Effector memory CD8-positive, alpha-beta T cell (primary cell): ENCODE data around the gene OR52E4.

Experiments used
- ATAC-seq: fragments of 150-1000 bp; cut with Tn5 transposase; replicated peaks from 2 replicates; pipeline ENCODE4 v1.10.0; 2021; ENCODE audit warnings: mild to moderate bottlenecking, moderate library complexity
- DNase-seq, 3 experiments: peaks; one replicate each; pipeline ENCODE4 v3.0.0; 2021
- H3K27ac Mint-ChIP-seq, 2 donors: one replicate each; pipeline ENCODE4 v1.8.0; 2022; ENCODE audit warnings: mild to moderate bottlenecking in 2 of 2, mixed read lengths in 2 of 2, moderate library complexity in 2 of 2
- H3K27me3 Mint-ChIP-seq, 2 donors: one replicate each; pipeline ENCODE4 v1.8.0; 2022; ENCODE audit warnings: mixed read lengths in 2 of 2
- H3K36me3 Mint-ChIP-seq: one replicate; pipeline ENCODE4 v1.8.0; 2022; ENCODE audit warnings: mild to moderate bottlenecking, moderate library complexity, mixed read lengths; ENCODE audit not compliant: insufficient read depth
- H3K4me1 Mint-ChIP-seq, 2 donors: one replicate each; pipeline ENCODE4 v1.8.0; 2022; ENCODE audit warnings: low read depth in 2 of 2, mixed read lengths in 2 of 2
- H3K4me3 Mint-ChIP-seq, 2 donors: one replicate each; pipeline ENCODE4 v1.8.0; 2022; ENCODE audit warnings: mild to moderate bottlenecking in 2 of 2, mixed read lengths in 2 of 2, moderate library complexity in 2 of 2
- H3K9me3 Mint-ChIP-seq, 2 donors: one replicate each; pipeline ENCODE4 v1.8.0; 2022; ENCODE audit warnings: mixed read lengths in 2 of 2

Gene OR52E4

DNA sequence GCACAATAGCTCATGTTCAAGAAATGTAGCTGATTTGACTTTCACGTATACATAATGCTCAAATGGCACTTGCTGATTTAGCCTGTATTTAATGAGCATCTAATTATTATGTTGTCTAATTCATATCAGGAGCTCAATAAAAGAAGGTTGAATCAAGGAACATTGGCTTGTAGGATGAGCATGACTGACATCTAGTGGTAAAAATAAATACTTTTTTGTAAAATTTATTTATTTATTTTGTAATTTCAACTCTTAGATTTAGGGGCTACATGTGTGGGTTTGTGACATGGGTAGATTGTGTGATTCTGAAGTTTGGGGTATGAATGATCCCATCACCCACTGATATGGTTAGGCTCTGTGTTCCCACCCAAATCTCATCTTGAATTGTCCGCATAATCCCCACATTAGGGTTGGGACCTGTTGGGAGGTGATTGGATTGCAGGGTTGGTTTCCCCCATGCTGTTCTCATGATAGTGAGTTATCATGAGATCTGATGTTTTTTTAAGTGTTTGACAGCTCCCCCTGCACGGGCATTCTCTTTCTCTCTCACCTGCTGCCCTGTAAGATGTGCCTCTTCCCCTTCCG lies 10.9 kb downstream of the OR52E4 start:
- no peak for DNase-seq
- no peaks in the 10 kb centered on the region for H3K4me1 Mint-ChIP-seq
- no peak for ATAC-seq
- peaks cover 11 to 28% of the 10 kb centered on the region in 2 donors for H3K27me3 Mint-ChIP-seq
- H3K4me3 Mint-ChIP-seq, result no peak overlapping the region
- no peaks in the 10 kb centered on the region for H3K36me3 Mint-ChIP-seq
- no peaks in the 10 kb centered on the region for H3K9me3 Mint-ChIP-seq
- H3K27ac Mint-ChIP-seq, result no peak overlapping the region

DNA sequence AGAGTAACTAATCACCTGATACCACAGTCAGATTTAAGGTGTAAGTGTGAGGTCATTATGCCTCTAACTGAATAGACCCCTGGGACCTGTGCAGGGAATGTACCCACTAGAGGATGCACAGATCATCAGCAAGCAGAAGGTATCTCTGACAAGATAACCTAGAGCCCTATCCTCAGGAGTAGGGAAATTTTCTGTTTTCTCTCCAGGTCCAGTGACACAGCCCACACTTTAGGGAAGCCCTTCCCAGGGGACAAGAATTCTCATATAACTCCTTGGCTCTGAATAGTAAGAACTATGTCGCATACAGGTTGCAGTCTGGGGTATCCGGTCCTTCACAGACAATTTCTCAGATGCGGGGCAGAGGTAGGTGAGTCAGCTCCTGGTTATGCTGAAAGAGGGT lies 12.5 kb downstream of the OR52E4 start, which contains the start of gene OR52E5:
TSS of gene OR52E5 (plus strand) at position 301 of the 400 bp plus-strand sequence. CDS start 7,569 bp downstream, outside the sequence.
- ATAC-seq, result no peak
- H3K4me1 Mint-ChIP-seq, result no peaks in the 10 kb centered on the region
- DNase-seq, result no peak
- no peaks in the 10 kb centered on the region for H3K9me3 Mint-ChIP-seq
- no peak within 1 kb of the TSS for H3K4me3 Mint-ChIP-seq
- peaks cover 0 to 23% of the 10 kb centered on the region in 2 donors for H3K27me3 Mint-ChIP-seq
- H3K27ac Mint-ChIP-seq, result no peak within 1 kb of the TSS
- no peaks in the 10 kb centered on the region for H3K36me3 Mint-ChIP-seq

DNA sequence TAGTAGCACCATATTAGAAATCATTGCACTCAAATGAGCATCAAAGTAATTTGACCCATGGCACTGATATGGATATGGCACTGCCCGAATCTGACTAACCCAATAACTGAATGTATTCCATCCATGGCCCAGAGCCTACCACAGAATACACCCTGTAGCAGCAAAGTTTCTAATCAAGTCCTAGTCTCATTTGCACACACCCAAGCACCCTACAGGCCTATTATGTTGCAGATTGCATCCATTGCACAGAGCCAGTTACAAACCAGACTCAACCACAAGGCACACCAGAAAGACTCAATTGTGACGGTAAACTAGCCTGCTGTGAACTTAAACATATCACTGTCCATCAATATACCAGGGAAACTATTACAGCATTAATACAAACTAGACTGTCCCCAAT lies 19.1 kb downstream of the OR52E4 start:
- ATAC-seq (no peak), DNase-seq (no peak)
- no peak overlapping the region for H3K4me3 Mint-ChIP-seq
- no peak overlapping the region for H3K27ac Mint-ChIP-seq
- H3K27me3 Mint-ChIP-seq, result peaks cover 10 to 22% of the 10 kb centered on the region in 2 donors
- no peaks in the 10 kb centered on the region for H3K36me3 Mint-ChIP-seq
- no peaks in the 10 kb centered on the region for H3K4me1 Mint-ChIP-seq
- no peaks in the 10 kb centered on the region for H3K9me3 Mint-ChIP-seq

DNA sequence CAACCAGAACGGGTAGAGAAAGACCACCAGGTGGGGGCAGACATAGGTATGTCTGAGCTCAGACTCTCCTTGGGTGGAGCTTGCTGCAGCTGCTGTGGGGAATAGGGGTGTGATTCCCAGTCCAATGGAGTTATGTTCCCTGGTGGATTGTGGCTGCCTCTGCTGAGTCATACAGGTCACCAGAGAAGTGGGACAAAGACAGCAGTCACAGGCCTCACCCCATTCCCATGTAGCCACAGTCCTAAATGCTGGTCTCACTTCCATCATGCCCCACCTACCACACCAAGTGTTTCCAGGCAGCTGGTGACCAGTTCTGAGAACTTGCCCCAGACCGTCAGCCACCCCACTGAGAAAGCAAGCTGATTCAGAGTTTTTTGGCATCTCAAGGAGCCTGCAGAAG lies 30.1 kb downstream of the OR52E4 start:
- Mint-ChIP-seq H3K9me3 (no peaks in the 10 kb centered on the region), H3K27ac (no peak overlapping the region), H3K4me1 (no peaks in the 10 kb centered on the region), H3K36me3 (no peaks in the 10 kb centered on the region), H3K27me3 (peaks cover 46 to 61% of the 10 kb centered on the region in 2 donors), H3K4me3 (no peak overlapping the region)
- DNase-seq, result no peak
- no peak for ATAC-seq

DNA sequence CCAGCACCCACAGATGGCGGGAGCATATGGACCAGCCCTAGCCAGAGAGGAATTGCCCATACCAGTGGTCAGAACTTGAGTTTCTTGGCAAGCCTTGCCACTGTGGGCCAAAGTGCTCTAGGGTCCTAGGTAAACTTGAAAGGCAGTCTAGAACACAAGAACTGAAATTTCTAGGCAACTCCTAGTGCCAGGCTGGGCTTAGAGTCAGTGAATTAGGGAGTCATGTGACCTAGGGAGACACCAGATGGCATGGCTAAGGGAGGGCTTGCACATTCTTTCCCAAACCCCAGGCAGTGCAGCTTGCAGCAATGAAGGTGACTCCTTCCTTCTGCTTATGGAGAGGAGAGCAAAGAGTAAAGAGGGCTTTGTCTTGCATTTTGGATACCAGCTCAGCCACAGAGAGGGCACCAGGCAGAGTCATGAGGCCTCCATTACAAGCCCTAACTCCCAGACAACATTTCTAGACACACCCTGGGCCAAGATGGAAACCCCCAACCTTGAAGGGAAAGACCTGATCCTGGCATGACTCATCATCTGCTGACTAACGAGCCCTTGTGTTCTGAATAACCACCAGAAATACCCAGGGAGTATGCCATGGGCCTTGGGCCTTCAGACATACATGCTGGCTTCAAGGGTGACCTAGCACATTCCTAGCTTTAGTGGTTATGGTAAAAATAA lies 42.5 kb downstream of the OR52E4 start:
- ATAC-seq (no peak), DNase-seq (no peak)
- H3K36me3 Mint-ChIP-seq, result no peaks in the 10 kb centered on the region
- H3K27ac Mint-ChIP-seq, result no peak overlapping the region
- H3K4me3 Mint-ChIP-seq, result no peak overlapping the region
- peaks cover 5 to 13% of the 10 kb centered on the region in 2 donors for H3K27me3 Mint-ChIP-seq
- peaks cover 0 to 2% of the 10 kb centered on the region in 2 donors for H3K9me3 Mint-ChIP-seq
- H3K4me1 Mint-ChIP-seq, result no peaks in the 10 kb centered on the region

DNA sequence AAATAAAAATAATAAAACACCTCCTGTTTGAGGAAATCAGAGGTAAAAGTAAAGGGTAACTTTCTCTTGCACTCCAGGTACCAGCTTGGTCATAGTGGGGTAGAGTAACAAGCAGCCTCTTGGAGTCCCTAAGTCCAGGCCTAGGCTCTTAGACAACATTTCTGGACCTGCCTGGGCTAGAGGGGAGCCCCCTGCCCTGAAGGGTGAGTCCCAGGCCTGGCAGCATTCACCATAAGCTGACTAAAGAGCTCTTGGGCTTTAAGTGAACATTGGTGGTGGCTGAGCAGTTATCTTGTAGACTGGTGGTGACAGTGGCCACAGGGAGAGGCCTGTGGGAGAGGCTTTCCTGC lies 43.0 kb downstream of the OR52E4 start:
- H3K9me3 Mint-ChIP-seq, result peaks cover 3 to 4% of the 10 kb centered on the region in 2 donors
- H3K4me1 Mint-ChIP-seq, result no peaks in the 10 kb centered on the region
- no peaks in the 10 kb centered on the region for H3K36me3 Mint-ChIP-seq
- no peak overlapping the region for H3K4me3 Mint-ChIP-seq
- H3K27ac Mint-ChIP-seq, result no peak overlapping the region
- no peak for DNase-seq
- H3K27me3 Mint-ChIP-seq, result peaks cover 3 to 10% of the 10 kb centered on the region in 2 donors
- ATAC-seq, result no peak

DNA sequence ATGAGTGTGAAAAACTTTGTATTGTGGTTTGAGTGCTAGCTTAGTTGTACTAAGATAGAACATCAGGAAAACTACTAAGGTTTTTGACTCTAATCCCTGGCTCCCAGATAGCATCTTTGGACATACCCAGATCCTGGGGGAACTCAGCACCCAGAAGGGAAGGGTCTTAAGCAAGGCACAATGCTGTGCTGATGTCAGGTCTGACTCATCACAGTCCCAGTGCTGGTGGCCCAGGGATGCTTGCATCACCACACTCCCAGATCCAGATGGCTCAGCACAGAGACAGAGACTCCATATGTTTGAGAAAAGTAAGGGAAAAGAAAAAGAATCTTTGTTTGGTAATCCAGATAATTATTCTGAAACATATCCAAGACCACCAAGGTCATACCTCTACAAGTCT lies 43.4 kb downstream of the OR52E4 start:
- Mint-ChIP-seq H3K4me1 (no peaks in the 10 kb centered on the region), H3K36me3 (no peaks in the 10 kb centered on the region), H3K9me3 (peaks cover 5 to 8% of the 10 kb centered on the region in 2 donors), H3K27ac (no peak overlapping the region), H3K27me3 (peaks cover 0 to 6% of the 10 kb centered on the region in 2 donors), H3K4me3 (no peak overlapping the region)
- no peak for DNase-seq
- ATAC-seq, result no peak

DNA sequence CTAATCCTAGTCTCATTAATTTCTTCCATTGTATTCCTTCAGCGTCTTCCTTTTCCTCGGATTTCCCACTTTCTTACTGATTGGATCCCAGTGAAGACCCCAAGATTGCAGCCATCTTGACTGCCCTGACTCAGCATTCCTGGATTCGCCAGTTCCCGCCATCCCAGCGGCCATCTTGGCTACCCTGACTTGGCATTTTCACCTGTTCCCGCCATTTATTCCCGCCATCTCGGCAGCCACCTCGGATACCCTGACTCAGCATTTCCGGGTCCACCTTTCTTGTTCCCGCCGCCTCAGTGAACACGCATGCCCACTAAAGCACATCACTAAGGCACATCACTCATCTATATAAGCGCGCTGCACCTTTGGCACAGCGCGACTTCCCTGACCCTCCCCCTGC lies 47.8 kb downstream of the OR52E4 start:
- Mint-ChIP-seq H3K36me3 (no peaks in the 10 kb centered on the region), H3K27me3 (peaks cover 6 to 23% of the 10 kb centered on the region in 2 donors), H3K4me3 (no peak overlapping the region), H3K4me1 (no peaks in the 10 kb centered on the region), H3K27ac (no peak overlapping the region), H3K9me3 (peaks cover 5 to 22% of the 10 kb centered on the region in 2 donors)
- DNase-seq (no peak), ATAC-seq (no peak)

DNA sequence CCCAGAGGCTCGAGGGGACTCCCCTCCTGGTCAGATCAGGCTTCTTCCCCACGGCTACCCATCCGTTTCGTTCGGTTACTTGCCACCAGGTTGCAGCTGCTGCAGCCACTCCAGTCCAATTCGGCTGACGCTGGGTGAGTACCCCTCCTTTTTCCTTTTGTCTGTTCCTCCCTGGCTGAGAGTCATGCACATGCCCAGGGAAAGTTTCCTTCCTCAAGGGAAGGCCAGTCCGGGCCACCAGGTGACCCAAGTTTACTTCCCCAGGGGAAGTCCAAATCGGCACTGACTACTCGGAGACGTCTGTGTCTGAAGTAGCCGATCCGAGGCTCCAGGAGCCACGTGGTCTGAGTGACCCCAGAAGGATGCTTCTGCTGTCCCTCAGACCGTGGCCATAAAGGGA lies 48.4 kb downstream of the OR52E4 start:
- ATAC-seq, result no peak
- Mint-ChIP-seq H3K4me3 (no peak overlapping the region), H3K27ac (no peak overlapping the region), H3K36me3 (no peaks in the 10 kb centered on the region), H3K27me3 (peaks cover 6 to 26% of the 10 kb centered on the region in 2 donors), H3K4me1 (no peaks in the 10 kb centered on the region), H3K9me3 (peaks cover 5 to 22% of the 10 kb centered on the region in 2 donors)
- DNase-seq, result no peak

DNA sequence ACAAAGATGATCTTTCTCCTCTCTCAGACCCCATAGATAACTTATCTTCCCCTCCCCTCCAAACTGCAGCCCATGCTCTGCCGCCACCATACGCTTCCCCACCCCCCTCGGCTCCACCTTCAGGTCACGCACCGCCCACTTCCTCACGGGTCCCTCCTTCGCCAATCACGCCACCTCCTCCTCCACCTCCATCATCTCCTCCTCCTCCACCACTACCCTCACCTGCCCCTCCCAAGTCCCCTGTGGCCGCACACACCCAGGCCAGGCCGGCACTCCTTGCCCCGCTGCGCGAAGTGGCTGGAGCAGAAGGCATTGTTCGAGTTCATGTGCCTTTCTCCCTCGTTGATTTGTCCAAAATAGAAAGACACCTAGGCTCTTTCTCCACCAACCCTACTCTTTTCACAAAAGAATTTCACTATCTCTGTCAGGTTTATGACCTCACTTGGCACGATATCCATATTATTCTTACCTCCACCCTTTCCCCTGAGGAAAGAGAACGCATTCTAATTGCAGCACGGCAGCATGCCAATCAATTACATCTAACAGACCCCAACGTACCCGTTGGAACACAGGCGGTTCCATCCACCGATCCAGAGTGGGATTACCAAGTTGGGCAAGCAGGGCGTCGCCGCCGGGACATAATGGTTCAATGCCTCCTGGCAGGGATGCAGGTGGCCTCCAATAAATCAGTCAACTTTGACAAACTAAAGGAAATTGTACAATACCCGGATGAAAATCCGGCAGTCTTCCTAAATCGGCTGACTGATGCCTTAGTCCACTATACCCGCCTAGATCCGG lies 49.3 kb downstream of the OR52E4 start:
- H3K36me3 Mint-ChIP-seq, result no peaks in the 10 kb centered on the region
- peaks cover 6 to 26% of the 10 kb centered on the region in 2 donors for H3K27me3 Mint-ChIP-seq
- peaks cover 3 to 22% of the 10 kb centered on the region in 2 donors for H3K9me3 Mint-ChIP-seq
- ATAC-seq, result no peak
- no peaks in the 10 kb centered on the region for H3K4me1 Mint-ChIP-seq
- H3K27ac Mint-ChIP-seq, result no peak overlapping the region
- no peak for DNase-seq
- no peak overlapping the region for H3K4me3 Mint-ChIP-seq

DNA sequence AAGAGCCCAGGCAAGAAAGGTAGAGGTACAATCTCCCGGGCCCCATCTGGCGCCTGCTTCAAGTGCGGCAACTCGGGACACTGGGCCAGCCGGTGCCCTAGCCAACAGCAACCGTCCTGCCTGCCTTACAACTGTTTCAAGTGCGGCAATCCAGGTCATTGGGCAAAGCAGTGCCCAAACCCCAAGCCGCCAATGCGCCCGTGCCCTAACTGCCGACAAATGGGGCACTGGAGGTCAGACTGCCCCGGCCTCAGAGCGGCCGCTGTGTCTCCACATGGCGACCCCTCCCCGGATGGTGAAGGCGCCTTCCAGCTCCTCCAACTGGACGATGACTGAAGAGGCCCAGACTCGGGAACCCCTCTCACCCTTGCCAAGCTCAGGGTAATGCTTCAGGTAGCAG lies 50.2 kb downstream of the OR52E4 start:
- peaks cover 3 to 22% of the 10 kb centered on the region in 2 donors for H3K9me3 Mint-ChIP-seq
- no peaks in the 10 kb centered on the region for H3K36me3 Mint-ChIP-seq
- DNase-seq (no peak), ATAC-seq (no peak)
- no peak overlapping the region for H3K4me3 Mint-ChIP-seq
- no peaks in the 10 kb centered on the region for H3K4me1 Mint-ChIP-seq
- no peak overlapping the region for H3K27ac Mint-ChIP-seq
- peaks cover 7 to 31% of the 10 kb centered on the region in 2 donors for H3K27me3 Mint-ChIP-seq

DNA sequence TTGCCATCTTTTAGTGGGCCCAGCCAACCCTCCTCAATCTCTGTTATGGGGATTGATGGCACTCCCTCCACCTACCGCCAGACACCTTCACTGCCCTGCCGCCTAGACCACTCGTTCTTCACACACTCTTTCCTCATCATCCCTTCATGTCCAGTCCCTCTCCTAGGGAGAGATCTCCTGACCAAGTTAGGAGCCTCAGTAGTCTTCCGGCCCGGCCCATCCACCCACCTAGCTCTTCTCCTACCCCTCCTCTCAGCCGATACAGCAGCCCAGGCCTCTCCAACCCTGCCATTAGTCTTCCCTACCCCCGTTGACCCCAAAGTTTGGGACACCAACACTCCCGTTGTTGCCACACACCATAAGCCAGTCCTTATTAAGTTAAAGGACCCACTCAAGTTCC lies 50.6 kb downstream of the OR52E4 start:
- no peaks in the 10 kb centered on the region for H3K36me3 Mint-ChIP-seq
- no peak for ATAC-seq
- peaks cover 3 to 22% of the 10 kb centered on the region in 2 donors for H3K9me3 Mint-ChIP-seq
- no peaks in the 10 kb centered on the region for H3K4me1 Mint-ChIP-seq
- no peak overlapping the region for H3K27ac Mint-ChIP-seq
- DNase-seq, result no peak
- H3K4me3 Mint-ChIP-seq, result no peak overlapping the region
- H3K27me3 Mint-ChIP-seq, result peaks cover 10 to 35% of the 10 kb centered on the region in 2 donors

DNA sequence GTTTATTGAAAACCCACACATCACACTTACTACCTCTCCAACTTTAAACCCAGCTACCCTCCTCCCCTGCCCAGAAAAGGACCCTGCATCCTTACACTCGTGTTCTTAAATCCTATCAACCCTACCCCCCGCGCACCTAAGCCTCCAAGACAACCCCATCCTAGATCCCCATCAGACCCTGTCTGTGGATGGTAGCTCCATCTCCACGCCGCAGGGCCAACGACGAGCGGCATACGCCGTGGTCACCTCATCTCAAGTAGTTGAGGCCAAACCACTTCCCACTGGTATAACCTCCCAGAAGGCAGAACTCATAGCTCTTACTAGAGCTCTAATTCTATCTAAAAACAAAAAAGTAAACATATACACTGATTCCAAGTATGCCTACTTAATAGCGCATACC lies 52.2 kb downstream of the OR52E4 start:
- Mint-ChIP-seq H3K27ac (no peak overlapping the region), H3K9me3 (peaks cover 3 to 22% of the 10 kb centered on the region in 2 donors), H3K36me3 (no peaks in the 10 kb centered on the region), H3K4me3 (no peak overlapping the region), H3K27me3 (peaks cover 15 to 45% of the 10 kb centered on the region in 2 donors), H3K4me1 (no peaks in the 10 kb centered on the region)
- DNase-seq (no peak), ATAC-seq (no peak)

DNA sequence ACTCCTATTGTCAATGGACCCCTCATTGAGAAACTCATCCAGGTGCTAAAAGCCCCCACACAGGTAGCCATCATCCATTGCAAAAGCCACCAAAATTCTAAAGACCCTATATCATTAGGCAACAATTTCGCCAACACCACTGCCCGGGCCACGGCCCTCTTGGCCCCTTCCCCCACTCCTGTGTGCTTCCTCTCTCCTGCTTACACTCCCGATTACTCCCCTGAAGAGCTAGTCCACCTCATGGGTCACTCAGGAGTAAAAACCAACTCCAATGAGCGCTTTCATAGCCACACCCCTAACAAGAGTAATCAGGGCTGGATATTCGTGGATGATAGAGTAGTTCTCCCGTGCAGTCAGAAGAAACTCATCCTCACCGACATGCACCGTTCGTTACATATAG lies 52.7 kb downstream of the OR52E4 start:
- peaks cover 20 to 49% of the 10 kb centered on the region in 2 donors for H3K27me3 Mint-ChIP-seq
- H3K9me3 Mint-ChIP-seq, result peaks cover 3 to 21% of the 10 kb centered on the region in 2 donors
- no peaks in the 10 kb centered on the region for H3K36me3 Mint-ChIP-seq
- no peak for ATAC-seq
- no peak overlapping the region for H3K27ac Mint-ChIP-seq
- no peak for DNase-seq
- no peak overlapping the region for H3K4me3 Mint-ChIP-seq
- no peaks in the 10 kb centered on the region for H3K4me1 Mint-ChIP-seq
